Measurements from ENCODE around the gene SLC9A9.

Gene SLC9A9

DNA sequence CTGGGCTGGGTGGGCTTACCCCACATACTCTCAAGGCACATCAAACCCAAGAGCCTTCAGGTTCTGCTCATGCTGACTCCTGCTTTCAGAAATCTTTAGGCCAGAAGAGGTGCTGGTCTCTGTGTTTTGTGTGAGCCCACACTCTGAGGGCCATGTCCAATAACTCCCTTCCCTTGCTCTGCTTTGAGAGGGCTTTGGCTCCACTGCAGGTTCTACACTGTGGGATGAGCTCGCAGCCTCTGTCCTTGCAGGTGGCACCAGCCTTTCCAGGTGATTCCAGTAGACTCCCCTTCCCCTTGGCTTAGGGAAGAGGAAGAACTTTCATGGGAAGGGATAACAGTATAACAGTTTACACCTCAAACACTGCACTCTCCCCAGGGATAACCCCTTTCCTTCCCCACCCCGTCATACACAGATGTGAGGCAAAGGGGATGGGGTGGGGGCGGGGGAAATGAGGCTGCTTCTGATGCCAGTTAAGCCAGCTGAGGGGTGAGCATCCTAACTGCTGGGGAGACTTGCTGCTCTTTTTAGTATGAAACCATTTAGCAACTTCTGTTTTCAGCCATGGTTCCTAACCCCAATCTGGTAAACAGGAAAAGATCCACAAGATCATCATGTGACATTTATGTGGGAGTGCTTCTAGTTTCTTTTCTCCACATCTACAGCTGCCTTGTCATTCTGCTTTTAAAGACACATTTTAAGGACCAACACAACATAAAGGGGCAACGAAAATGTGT is 262.4 kb downstream of the SLC9A9 start:
- H3K27ac ChIP-seq (ENCODE audit: low read depth, low read length): no peak overlapping the region
- H3K4me3 ChIP-seq (ENCODE audit: low read depth in 1 of 2, low read length in 2 of 2): no peak overlapping the region
- H3K36me3 ChIP-seq (ENCODE audit: insufficient read depth, low read length): no peaks in the 10 kb centered on the region
- peaks cover 7% of the 10 kb centered on the region for H3K4me1 ChIP-seq (ENCODE audit: insufficient read depth, low read length)
- no peaks in the 10 kb centered on the region for H3K27me3 ChIP-seq (ENCODE audit: control insufficient read depth in 1 of 2, insufficient read depth in 2 of 2, low read length in 2 of 2)
- H3K9me3 ChIP-seq (ENCODE audit: low read length): no peaks in the 10 kb centered on the region
- H3K9ac ChIP-seq (ENCODE audit: low read length): no peak overlapping the region

DNA sequence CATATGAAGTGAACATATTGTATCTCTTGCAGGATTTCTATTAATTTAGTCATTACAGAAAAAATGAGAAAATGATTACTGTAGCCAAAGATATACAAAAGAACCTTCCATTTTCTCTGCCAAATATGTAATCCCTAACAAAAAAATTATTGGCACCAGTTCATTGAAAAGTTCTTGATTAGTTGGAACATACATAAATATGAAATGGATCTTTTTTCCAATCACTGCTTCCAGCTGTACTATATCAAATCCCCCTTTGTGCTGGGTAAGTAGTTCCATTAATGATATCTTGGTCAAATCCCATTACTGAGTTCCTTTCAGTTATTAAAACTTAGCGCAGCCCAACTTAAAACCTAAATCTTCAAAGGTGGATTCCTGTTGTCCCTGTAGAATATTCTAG is 263.8 kb downstream of the SLC9A9 start:
- H3K9me3 ChIP-seq (ENCODE audit: low read length): no peaks in the 10 kb centered on the region

DNA sequence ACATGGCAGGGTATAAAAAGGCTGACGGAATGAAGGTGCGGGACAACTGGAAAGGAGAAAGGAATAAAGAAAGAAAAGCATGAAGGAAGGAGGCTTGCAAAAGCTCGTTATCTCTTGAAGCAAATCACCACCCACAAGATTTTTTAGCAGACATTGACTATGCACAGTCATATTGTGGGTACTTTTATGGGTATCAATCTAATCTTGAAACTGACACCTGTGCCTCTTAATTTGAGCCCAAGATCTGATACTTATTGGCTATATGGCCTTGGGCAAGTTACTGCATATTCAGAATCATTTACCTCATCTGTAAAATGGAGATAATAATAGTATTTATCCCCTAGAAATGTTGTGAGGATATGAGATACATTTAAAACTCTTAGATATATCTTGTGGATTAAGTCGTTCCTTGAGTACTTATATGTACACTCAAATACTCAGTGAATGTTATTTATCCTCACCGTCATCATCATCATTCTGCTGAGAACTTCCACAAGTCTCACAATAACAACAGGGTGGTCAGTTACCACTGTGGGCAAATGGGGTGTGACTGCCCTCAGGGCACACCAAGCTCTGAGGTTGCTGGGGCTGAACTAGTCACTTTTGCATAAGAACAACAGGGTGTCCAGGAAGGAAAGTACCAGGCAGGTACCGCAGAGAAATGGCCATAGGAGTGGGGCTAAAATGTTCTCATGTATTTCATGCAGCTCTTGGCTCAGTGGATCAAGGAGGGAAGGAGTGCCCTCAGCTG is 266.1 kb downstream of the SLC9A9 start:
- Histone ChIP-seq H3K36me3 (ENCODE audit: insufficient read depth, low read length) (no peaks in the 10 kb centered on the region), H3K27ac (ENCODE audit: low read depth, low read length) (no peak overlapping the region), H3K4me1 (ENCODE audit: insufficient read depth, low read length) (peaks cover 7% of the 10 kb centered on the region), H3K9ac (ENCODE audit: low read length) (no peak overlapping the region), H3K27me3 (ENCODE audit: control insufficient read depth in 1 of 2, insufficient read depth in 2 of 2, low read length in 2 of 2) (no peaks in the 10 kb centered on the region), H3K4me3 (ENCODE audit: low read depth in 1 of 2, low read length in 2 of 2) (no peak overlapping the region), H3K9me3 (ENCODE audit: low read length) (no peaks in the 10 kb centered on the region)

More for the DNA sequence above, 263.8 kb downstream of the SLC9A9 start:
- no peak overlapping the region for H3K4me3 ChIP-seq (ENCODE audit: low read depth in 1 of 2, low read length in 2 of 2)
- no peaks in the 10 kb centered on the region for H3K36me3 ChIP-seq (ENCODE audit: insufficient read depth, low read length)
- no peak overlapping the region for H3K9ac ChIP-seq (ENCODE audit: low read length)
- peaks cover 7% of the 10 kb centered on the region for H3K4me1 ChIP-seq (ENCODE audit: insufficient read depth, low read length)
- H3K27me3 ChIP-seq (ENCODE audit: control insufficient read depth in 1 of 2, insufficient read depth in 2 of 2, low read length in 2 of 2): no peaks in the 10 kb centered on the region
- H3K27ac ChIP-seq (ENCODE audit: low read depth, low read length): no peak overlapping the region

DNA sequence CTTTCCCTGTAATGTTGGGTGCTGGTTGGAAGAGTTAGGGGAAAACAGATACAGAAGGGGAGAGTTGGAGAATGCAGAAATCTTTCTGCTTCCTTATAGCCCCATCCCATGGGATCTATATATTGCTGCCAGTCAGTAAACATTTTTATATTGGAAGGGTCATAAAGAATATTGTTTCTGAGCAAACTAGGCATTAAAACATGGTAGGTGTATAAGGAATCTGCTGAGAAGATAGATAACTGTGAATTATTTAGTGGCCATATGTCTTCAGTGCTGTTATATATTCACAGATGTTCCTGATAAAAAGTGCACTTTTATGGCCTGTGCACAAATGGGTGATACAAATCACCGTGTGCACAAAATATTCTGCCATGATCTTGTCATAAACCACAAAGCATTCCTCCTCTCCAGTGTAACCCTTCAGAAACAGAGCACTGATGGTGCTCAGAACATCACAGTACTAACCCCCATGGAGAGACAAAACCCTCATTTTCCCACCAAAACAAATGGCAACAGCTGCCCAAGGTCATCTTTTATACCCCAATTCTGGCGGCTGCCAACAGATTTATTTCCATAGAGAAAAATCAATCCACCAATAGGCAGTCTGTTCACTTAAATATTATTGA is 269.3 kb downstream of the SLC9A9 start:
- Histone ChIP-seq H3K36me3 (ENCODE audit: insufficient read depth, low read length) (peaks cover 10% of the 10 kb centered on the region), H3K27me3 (ENCODE audit: control insufficient read depth in 1 of 2, insufficient read depth in 2 of 2, low read length in 2 of 2) (no peaks in the 10 kb centered on the region), H3K27ac (ENCODE audit: low read depth, low read length) (no peak overlapping the region), H3K9ac (ENCODE audit: low read length) (no peak overlapping the region), H3K4me1 (ENCODE audit: insufficient read depth, low read length) (no peaks in the 10 kb centered on the region), H3K9me3 (ENCODE audit: low read length) (no peaks in the 10 kb centered on the region), H3K4me3 (ENCODE audit: low read depth in 1 of 2, low read length in 2 of 2) (no peak overlapping the region)

DNA sequence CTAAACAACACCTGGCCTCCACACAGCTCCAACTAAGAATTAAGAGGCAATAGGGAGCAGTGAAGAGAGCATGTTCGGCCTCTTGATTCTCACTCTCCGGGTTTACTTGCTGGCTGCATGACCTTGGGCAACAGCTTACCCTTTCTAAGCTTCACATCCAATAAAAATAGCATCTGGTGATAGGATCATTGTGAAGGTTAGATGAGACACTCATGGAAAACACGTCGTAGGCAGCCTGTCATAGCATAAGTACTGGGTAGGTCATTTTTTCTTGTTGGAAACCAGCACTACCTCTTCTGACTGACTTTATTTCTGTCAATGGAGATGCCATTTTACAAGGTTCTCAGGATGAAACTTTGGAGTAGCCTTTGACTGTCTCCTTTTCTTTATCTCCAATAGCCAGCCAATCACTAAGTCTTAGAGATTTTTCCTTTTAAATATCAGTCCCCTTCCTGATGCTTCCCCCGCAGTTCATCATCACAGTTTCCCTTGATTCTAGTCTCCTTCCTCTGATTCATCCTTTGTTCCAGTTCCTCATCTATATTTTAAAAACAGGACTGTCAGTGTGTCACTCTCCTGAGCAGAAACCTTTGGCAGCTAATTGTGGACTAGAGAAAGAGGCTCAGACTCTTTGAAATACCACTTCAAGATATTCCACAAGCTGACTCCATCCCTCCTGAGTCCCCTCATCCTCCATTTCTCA is 271.5 kb downstream of the SLC9A9 start:
- Histone ChIP-seq H3K9me3 (ENCODE audit: low read length) (no peaks in the 10 kb centered on the region), H3K27ac (ENCODE audit: low read depth, low read length) (no peak overlapping the region), H3K9ac (ENCODE audit: low read length) (no peak overlapping the region), H3K27me3 (ENCODE audit: control insufficient read depth in 1 of 2, insufficient read depth in 2 of 2, low read length in 2 of 2) (no peaks in the 10 kb centered on the region), H3K36me3 (ENCODE audit: insufficient read depth, low read length) (peaks cover 10% of the 10 kb centered on the region), H3K4me3 (ENCODE audit: low read depth in 1 of 2, low read length in 2 of 2) (no peak overlapping the region), H3K4me1 (ENCODE audit: insufficient read depth, low read length) (no peaks in the 10 kb centered on the region)

DNA sequence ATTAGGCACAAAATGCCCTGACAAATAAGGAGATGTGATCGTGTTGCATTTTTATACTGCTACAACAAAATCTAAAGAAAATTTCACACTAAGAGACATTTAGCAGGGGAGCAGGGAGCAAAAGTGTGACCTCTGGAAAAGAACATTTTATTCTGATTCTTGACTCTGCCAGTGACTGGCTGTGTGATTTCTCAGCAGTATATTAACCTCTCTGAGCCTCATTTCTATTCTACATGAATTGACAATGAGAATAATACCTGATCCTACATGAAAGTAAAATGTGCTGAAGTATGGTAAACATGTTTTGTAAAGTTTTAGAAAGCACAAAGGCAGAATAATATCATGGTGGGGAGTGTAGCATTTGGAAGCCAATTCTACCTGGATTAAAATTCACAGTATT is 273.3 kb downstream of the SLC9A9 start:
- no peaks in the 10 kb centered on the region for H3K4me1 ChIP-seq (ENCODE audit: insufficient read depth, low read length)
- peaks cover 10% of the 10 kb centered on the region for H3K36me3 ChIP-seq (ENCODE audit: insufficient read depth, low read length)
- no peaks in the 10 kb centered on the region for H3K27me3 ChIP-seq (ENCODE audit: control insufficient read depth in 1 of 2, insufficient read depth in 2 of 2, low read length in 2 of 2)

DNA sequence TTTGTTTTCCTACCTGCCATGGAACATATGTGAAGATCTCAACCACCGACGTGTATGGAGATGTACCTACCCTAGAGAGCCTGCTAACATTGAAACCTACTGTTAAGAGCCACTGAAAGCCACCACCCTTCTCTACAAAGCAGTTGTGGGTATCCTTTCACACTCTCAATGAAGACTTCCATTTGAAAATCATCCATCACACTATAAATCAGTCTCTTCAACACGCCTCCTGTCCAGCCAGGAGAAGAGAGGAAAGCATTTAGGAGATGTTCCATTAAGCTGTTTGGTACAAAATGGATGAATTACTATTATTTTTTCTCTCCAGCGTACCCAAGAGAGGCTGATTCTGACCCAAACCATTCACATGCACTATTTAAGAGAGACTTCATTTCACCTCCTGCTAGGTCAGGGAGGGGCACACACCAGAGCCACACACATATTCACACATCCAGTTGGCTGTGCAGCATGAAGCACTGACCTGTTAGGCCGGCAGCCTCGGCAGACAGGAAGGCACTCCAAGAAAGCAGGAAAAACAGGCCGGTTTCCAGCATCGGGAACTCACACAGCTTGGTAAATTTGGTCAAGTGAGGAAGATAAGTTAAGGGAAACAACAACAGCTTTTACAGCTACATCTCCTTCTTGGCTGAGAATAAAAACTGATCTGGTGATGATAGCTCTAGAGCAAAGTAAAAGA is 274.5 kb downstream of the SLC9A9 start:
- Histone ChIP-seq H3K27ac (ENCODE audit: low read depth, low read length) (no peak overlapping the region), H3K36me3 (ENCODE audit: insufficient read depth, low read length) (peaks cover 10% of the 10 kb centered on the region), H3K9me3 (ENCODE audit: low read length) (no peaks in the 10 kb centered on the region), H3K9ac (ENCODE audit: low read length) (no peak overlapping the region), H3K27me3 (ENCODE audit: control insufficient read depth in 1 of 2, insufficient read depth in 2 of 2, low read length in 2 of 2) (no peaks in the 10 kb centered on the region), H3K4me3 (ENCODE audit: low read depth in 1 of 2, low read length in 2 of 2) (no peak overlapping the region), H3K4me1 (ENCODE audit: insufficient read depth, low read length) (no peaks in the 10 kb centered on the region)

More for the DNA sequence above, 273.3 kb downstream of the SLC9A9 start:
- no peak overlapping the region for H3K9ac ChIP-seq (ENCODE audit: low read length)
- H3K9me3 ChIP-seq (ENCODE audit: low read length): no peaks in the 10 kb centered on the region
- no peak overlapping the region for H3K4me3 ChIP-seq (ENCODE audit: low read depth in 1 of 2, low read length in 2 of 2)
- no peak overlapping the region for H3K27ac ChIP-seq (ENCODE audit: low read depth, low read length)

DNA sequence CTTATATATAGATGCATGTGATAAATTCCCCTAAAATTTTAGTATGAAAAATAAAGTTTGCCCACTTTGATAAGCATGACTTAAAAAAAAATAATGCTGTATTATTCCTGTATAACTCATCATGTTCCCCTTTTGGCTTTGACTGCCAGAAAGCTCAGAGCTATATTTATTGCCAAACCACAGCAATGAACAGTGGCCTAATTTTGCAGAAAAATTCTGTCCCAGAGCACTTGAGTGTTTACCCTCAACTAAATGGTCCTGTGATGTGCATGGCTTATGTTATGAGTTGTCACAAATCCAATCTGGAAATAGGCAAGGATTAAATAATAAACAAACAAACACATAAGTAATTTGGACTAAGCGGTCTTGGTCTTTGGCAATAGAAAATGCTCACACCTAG is 276.7 kb downstream of the SLC9A9 start:
- H3K36me3 ChIP-seq (ENCODE audit: insufficient read depth, low read length): peaks cover 10% of the 10 kb centered on the region
- H3K4me3 ChIP-seq (ENCODE audit: low read depth in 1 of 2, low read length in 2 of 2): no peak overlapping the region
- no peaks in the 10 kb centered on the region for H3K27me3 ChIP-seq (ENCODE audit: control insufficient read depth in 1 of 2, insufficient read depth in 2 of 2, low read length in 2 of 2)
- H3K9ac ChIP-seq (ENCODE audit: low read length): no peak overlapping the region
- H3K27ac ChIP-seq (ENCODE audit: low read depth, low read length): no peak overlapping the region
- no peaks in the 10 kb centered on the region for H3K9me3 ChIP-seq (ENCODE audit: low read length)
- peaks cover 5% of the 10 kb centered on the region for H3K4me1 ChIP-seq (ENCODE audit: insufficient read depth, low read length)

DNA sequence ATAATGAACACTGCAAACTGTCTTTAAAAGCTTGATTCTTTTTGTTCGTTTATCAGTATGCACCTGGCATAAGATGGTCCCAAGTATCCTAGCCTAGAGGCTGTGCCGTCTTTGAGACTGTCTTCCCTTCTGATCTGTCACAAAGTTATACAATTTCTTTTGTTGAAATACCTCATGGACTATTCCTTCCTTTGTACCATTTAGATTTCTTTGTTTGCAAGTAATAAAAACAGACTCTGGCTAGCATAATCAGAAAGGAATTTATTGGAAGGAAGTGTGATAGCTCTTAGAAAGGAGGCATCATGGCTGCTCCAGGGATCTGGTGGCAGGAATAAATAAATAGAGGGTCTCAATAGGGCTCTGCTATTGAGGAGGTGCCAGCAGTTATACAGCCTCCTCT is 280.4 kb downstream of the SLC9A9 start:
- H3K9me3 ChIP-seq (ENCODE audit: low read length): no peaks in the 10 kb centered on the region
- no peak overlapping the region for H3K4me3 ChIP-seq (ENCODE audit: low read depth in 1 of 2, low read length in 2 of 2)
- H3K27me3 ChIP-seq (ENCODE audit: control insufficient read depth in 1 of 2, insufficient read depth in 2 of 2, low read length in 2 of 2): no peaks in the 10 kb centered on the region
- no peak overlapping the region for H3K27ac ChIP-seq (ENCODE audit: low read depth, low read length)
- H3K36me3 ChIP-seq (ENCODE audit: insufficient read depth, low read length): no peaks in the 10 kb centered on the region
- H3K9ac ChIP-seq (ENCODE audit: low read length): no peak overlapping the region
- peaks cover 5% of the 10 kb centered on the region for H3K4me1 ChIP-seq (ENCODE audit: insufficient read depth, low read length)

DNA sequence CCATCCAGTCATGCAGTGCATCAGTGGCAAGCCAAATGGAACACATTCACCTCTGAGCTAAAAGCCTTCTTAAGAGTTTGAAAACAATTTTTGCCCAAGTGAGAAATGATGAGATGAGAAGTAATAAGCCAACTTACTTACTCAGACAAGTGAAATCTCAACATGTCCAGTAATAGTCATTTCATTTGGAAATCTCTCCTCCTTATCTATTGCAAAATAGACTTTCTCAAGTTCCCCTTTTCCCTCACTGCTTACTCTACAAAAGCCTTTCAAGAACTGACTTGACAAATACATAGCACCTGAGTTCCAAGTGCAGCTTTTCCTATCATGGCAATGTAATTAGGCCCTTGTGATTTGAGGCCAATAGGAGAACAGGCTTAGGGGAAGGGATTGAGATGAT is 282.3 kb downstream of the SLC9A9 start:
- H3K9ac ChIP-seq (ENCODE audit: low read length): no peak overlapping the region
- no peaks in the 10 kb centered on the region for H3K36me3 ChIP-seq (ENCODE audit: insufficient read depth, low read length)
- no peaks in the 10 kb centered on the region for H3K9me3 ChIP-seq (ENCODE audit: low read length)
- no peak overlapping the region for H3K27ac ChIP-seq (ENCODE audit: low read depth, low read length)
- H3K27me3 ChIP-seq (ENCODE audit: control insufficient read depth in 1 of 2, insufficient read depth in 2 of 2, low read length in 2 of 2): no peaks in the 10 kb centered on the region
- no peak overlapping the region for H3K4me3 ChIP-seq (ENCODE audit: low read depth in 1 of 2, low read length in 2 of 2)
- H3K4me1 ChIP-seq (ENCODE audit: insufficient read depth, low read length): peaks cover 5% of the 10 kb centered on the region

DNA sequence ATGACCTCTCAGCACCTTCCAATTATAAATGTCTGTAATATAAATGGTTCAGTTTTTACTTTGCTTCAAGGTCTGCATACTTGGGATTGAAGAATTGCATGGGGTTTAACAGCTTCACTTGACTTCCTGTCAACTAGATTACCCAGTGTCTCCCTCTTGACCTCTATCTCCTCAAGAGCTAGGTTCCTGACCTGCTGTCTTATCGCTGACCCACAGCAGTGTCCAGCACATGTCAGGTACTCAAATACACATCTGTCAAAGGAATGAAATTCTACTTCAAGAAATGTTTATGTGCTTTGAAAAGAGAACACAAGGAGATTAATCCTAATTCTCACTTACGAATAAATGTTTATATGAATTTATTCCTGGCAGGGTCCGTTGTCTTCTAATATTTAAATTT is 284.5 kb downstream of the SLC9A9 start:
- H3K4me3 ChIP-seq (ENCODE audit: low read depth in 1 of 2, low read length in 2 of 2): no peak overlapping the region
- no peaks in the 10 kb centered on the region for H3K9me3 ChIP-seq (ENCODE audit: low read length)
- H3K27me3 ChIP-seq (ENCODE audit: control insufficient read depth in 1 of 2, insufficient read depth in 2 of 2, low read length in 2 of 2): no peaks in the 10 kb centered on the region
- no peak overlapping the region for H3K27ac ChIP-seq (ENCODE audit: low read depth, low read length)
- no peak overlapping the region for H3K9ac ChIP-seq (ENCODE audit: low read length)
- H3K36me3 ChIP-seq (ENCODE audit: insufficient read depth, low read length): no peaks in the 10 kb centered on the region
- H3K4me1 ChIP-seq (ENCODE audit: insufficient read depth, low read length): peaks cover 5% of the 10 kb centered on the region
